HCT116 (cell line): ENCODE measurements around the gene RGS11. TPM values are rescaled to one million over a fixed set of nuclear protein-coding genes. Genes with fewer than 3 reads are reported as not detected.

ENCODE experiments used
- ATAC-seq: fragments of 200-7000 bp; cut with Tn5 transposase; 2 replicates; pipeline ENCODE4 v1.9.1; 2020; ENCODE audit warnings: mild to moderate bottlenecking, moderate library complexity
- BruUV-seq: library from RNA; stranded (reverse); fragments of 400-500 nt; replicated peaks from 2 replicates; lab custom pipeline; 2021; lab: Mats Ljungman, UMichigan
- CTCF ChIA-PET: fragments of 300-600 bp; sonication (Branson Sonifier 250); formaldehyde crosslinking; loops from one replicate; lab custom pipeline; 2021; ENCODE audit warnings: antibody characterized with exemption; lab: Charles Lee
- POLR2A ChIA-PET: fragments of 300-600, 350-600 bp; sonication (Branson Sonifier 250); formaldehyde crosslinking; loops from one replicate; lab custom pipeline; 2021; ENCODE audit warnings: antibody characterized with exemption; lab: Charles Lee
- RAD21 ChIA-PET, 2 experiments: fragments of 300-600 bp; sonication (Branson Sonifier 250); formaldehyde crosslinking; loops; one replicate each; lab custom pipeline; 2023; ENCODE audit warnings: low total read pairs in 2 of 2; ENCODE audit not compliant: uncharacterized antibody in 2 of 2, unreplicated experiment in 2 of 2, low non-redundant PET in 1 of 2; lab: Charles Lee
- DNase-seq: peaks from one replicate; pipeline ENCODE4 v3.0.0-alpha.2; 2010; ENCODE audit warnings: low read depth, low spot score
- H2AFZ ChIP-seq: fragments of 200-600 bp; shearing (Covaris generic), sonication (generic); 2 replicates; pipeline ENCODE4 v1.6.1; 2017; ENCODE audit warnings: low read depth, mixed run types, mixed read lengths, antibody characterized with exemption, low read length; ENCODE audit not compliant: poor library complexity, severe bottlenecking
- H3K27ac ChIP-seq: 2 replicates; pipeline ENCODE4 v1.5.1; 2012; ENCODE audit warnings: low read depth, low read length
- H3K27me3 ChIP-seq: fragments of 200-600 bp; sonication (generic); 2 replicates; pipeline ENCODE4 v1.6.1; 2016; ENCODE audit warnings: mixed run types, low read length, mixed read lengths; ENCODE audit not compliant: insufficient read depth
- H3K36me3 ChIP-seq, 2 experiments: fragments of 200-500 bp in 1 of 2; fragments of 200-600 bp in 1 of 2; sonication (Bioruptor generic) in 1 of 2; sonication (generic) in 1 of 2; 2 replicates each; pipeline versions ENCODE4 v1.5.1 to v1.6.1; 2014 to 2016; ENCODE audit warnings: low read length in 2 of 2, inconsistent platforms in 1 of 2, mixed read lengths in 1 of 2, mixed run types in 1 of 2; ENCODE audit not compliant: insufficient read depth in 2 of 2, control insufficient read depth in 1 of 2
- H3K4me1 ChIP-seq, 2 experiments: fragments of 200-600 bp in 1 of 2; sonication (generic) in 1 of 2; 2 replicates each; pipeline versions ENCODE4 v1.5.1 to v1.6.1; 2012 to 2017; ENCODE audit warnings: low read length in 2 of 2, inconsistent platforms in 1 of 2, mild to moderate bottlenecking in 1 of 2, mixed read lengths in 1 of 2, mixed run types in 1 of 2, moderate library complexity in 1 of 2; ENCODE audit not compliant: insufficient read depth in 2 of 2, control insufficient read depth in 1 of 2
- H3K4me2 ChIP-seq: fragments of 200-600 bp; sonication (generic); 2 replicates; pipeline ENCODE4 v1.6.1; 2017; ENCODE audit warnings: mixed run types, low read length, mixed read lengths
- H3K4me3 ChIP-seq, 2 experiments: fragments of 200-600 bp in 1 of 2; sonication (generic) in 1 of 2; replicated peaks in 1 of 2; 2 replicates each; pipeline ENCODE4 v1.5.1; 2011 to 2016; ENCODE audit warnings: low read length in 2 of 2, control low read depth in 1 of 2, low read depth in 1 of 2, mild to moderate bottlenecking in 1 of 2, mixed read lengths in 1 of 2, mixed run types in 1 of 2
- H3K79me2 ChIP-seq: fragments of 200-600 bp; sonication (generic); 2 replicates; pipeline ENCODE4 v1.6.1; 2017; ENCODE audit warnings: mild to moderate bottlenecking, mixed run types, low read length, moderate library complexity, mixed read lengths; ENCODE audit not compliant: insufficient read depth
- H3K9ac ChIP-seq: fragments of 200-600 bp; sonication (generic); 2 replicates; pipeline ENCODE4 v1.6.1; 2016; ENCODE audit warnings: low read length, mixed read lengths
- H3K9me2 ChIP-seq: fragments of 200-600 bp; sonication (generic), shearing (Covaris generic); 2 replicates; pipeline ENCODE4 v1.6.1; 2017; ENCODE audit warnings: mixed run types, mild to moderate bottlenecking, moderate library complexity; ENCODE audit not compliant: insufficient read depth
- H3K9me3 ChIP-seq, 2 experiments: fragments of 200-500 bp in 1 of 2; fragments of 200-600 bp in 1 of 2; sonication (Bioruptor generic) in 1 of 2; sonication (generic) in 1 of 2; 2 replicates each; pipeline ENCODE4 v1.6.1; 2014 to 2017; ENCODE audit warnings: low read length in 2 of 2, mixed read lengths in 2 of 2, inconsistent platforms in 1 of 2, low read depth in 1 of 2, mild to moderate bottlenecking in 1 of 2, mixed run types in 1 of 2, moderate library complexity in 1 of 2; ENCODE audit not compliant: control insufficient read depth in 1 of 2, insufficient read depth in 1 of 2
- H4K20me1 ChIP-seq: fragments of 200-600 bp; sonication (generic), shearing (Covaris generic); 2 replicates; pipeline ENCODE4 v1.6.1; 2017; ENCODE audit warnings: mixed run types, mild to moderate bottlenecking, moderate library complexity; ENCODE audit not compliant: insufficient read depth
- CEBPB ChIP-seq: IDR thresholded peaks from 2 replicates; pipeline ENCODE4 v1.6.1; 2012; ENCODE audit warnings: low read depth
- ELF1 ChIP-seq: IDR thresholded peaks from 2 replicates; pipeline ENCODE4 v1.6.1; 2012; ENCODE audit warnings: low read depth, borderline replicate concordance
- EZH2 ChIP-seq: fragments of 200-600 bp; sonication (generic); IDR thresholded peaks from 2 replicates; pipeline ENCODE4 v1.6.1; 2017; ENCODE audit warnings: antibody characterized with exemption, mixed run types
- EZH2phosphoT487 ChIP-seq: fragments of 200-600 bp; IDR thresholded peaks from 2 replicates; pipeline ENCODE4 v1.6.1; 2018; ENCODE audit warnings: antibody characterized with exemption, borderline replicate concordance
- JUND ChIP-seq: IDR thresholded peaks from 2 replicates; pipeline ENCODE4 v1.6.1; 2012
- POLR2AphosphoS5 ChIP-seq: IDR thresholded peaks from 2 replicates; pipeline ENCODE4 v1.6.1; 2011; ENCODE audit warnings: mild to moderate bottlenecking, low read depth, low read length, moderate library complexity
- RAD21 ChIP-seq: IDR thresholded peaks from 2 replicates; pipeline ENCODE4 v1.6.1; 2012; ENCODE audit warnings: low read depth, mild to moderate bottlenecking
- TCF7L2 ChIP-seq: IDR thresholded peaks from 2 replicates; pipeline ENCODE4 v1.7.0; 2011; ENCODE audit warnings: borderline replicate concordance, inconsistent platforms; ENCODE audit not compliant: insufficient read depth, insufficient read length; ENCODE audit errors: extremely low read depth
- intact Hi-C: fragments of 100-400 bp; cut with micrococcal nuclease; formaldehyde crosslinking; loops from 2 replicates; pipeline ENCODE4 v1.10.0; 2022
- total RNA-seq: library from RNA; stranded (reverse); gene quantifications from one replicate; pipeline ENCODE4 v1.2.1, GENCODE V29; 2021; ENCODE audit not compliant: unreplicated experiment
- TF ChIP-seq, protein P1 (sequence below): IDR thresholded peaks from 2 replicates; pipeline ENCODE4 v1.6.1; 2012; ENCODE audit warnings: low read depth
- TF ChIP-seq, protein P2 (sequence below): IDR thresholded peaks from 2 replicates; pipeline ENCODE4 v1.6.1; 2012
- TF ChIP-seq, protein P3 (sequence below): IDR thresholded peaks from 2 replicates; pipeline ENCODE4 v1.6.1; 2011; ENCODE audit warnings: mild to moderate bottlenecking, low read length, moderate library complexity; ENCODE audit not compliant: insufficient replicate concordance; ENCODE audit errors: extremely low read depth

The RGS11 gene
- total RNA-seq, 1 experiment from 2014 or later, result not detected

DNA sequence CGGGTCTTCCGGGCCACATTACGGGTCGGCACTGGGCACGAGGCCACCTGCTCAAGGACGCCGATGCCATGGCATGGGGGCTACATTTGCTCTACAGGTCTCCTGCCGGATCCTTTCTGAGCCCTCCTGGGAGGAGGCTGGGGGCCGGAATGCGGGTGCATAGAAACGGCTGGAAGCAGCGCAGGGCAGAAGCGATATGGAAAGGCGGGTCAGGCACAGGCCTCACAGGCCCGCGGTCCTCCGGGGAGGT, 48.4 kb upstream of the RGS11 start:
- ATAC-seq, result no peak
- H3K9me2 ChIP-seq, result no peaks in the 10 kb centered on the region
- ChIA-PET RAD21 (no interaction called here), CTCF (no interaction called here), POLR2A (no interaction called here)
- DNase-seq, result no peak
- H3K79me2 ChIP-seq, result peaks cover 26% of the 10 kb centered on the region; the same call in 1 of the 2 replicates
- H3K27me3 ChIP-seq, result no peaks in the 10 kb centered on the region
- H3K36me3 ChIP-seq, result no peaks in the 10 kb centered on the region
- no TSS peak for BruUV-seq
- no peak overlapping the region for H3K4me3 ChIP-seq
- H3K27ac ChIP-seq, result no peak overlapping the region
- intact Hi-C loops, result no loop called here
- H3K9me3 ChIP-seq, result no peaks in the 10 kb centered on the region
- TF ChIP-seq JUND, result no peak
- TF ChIP-seq EZH2, result no peak
- TF ChIP-seq EZH2phosphoT487, result no peak
- TF ChIP-seq, protein P1, sequence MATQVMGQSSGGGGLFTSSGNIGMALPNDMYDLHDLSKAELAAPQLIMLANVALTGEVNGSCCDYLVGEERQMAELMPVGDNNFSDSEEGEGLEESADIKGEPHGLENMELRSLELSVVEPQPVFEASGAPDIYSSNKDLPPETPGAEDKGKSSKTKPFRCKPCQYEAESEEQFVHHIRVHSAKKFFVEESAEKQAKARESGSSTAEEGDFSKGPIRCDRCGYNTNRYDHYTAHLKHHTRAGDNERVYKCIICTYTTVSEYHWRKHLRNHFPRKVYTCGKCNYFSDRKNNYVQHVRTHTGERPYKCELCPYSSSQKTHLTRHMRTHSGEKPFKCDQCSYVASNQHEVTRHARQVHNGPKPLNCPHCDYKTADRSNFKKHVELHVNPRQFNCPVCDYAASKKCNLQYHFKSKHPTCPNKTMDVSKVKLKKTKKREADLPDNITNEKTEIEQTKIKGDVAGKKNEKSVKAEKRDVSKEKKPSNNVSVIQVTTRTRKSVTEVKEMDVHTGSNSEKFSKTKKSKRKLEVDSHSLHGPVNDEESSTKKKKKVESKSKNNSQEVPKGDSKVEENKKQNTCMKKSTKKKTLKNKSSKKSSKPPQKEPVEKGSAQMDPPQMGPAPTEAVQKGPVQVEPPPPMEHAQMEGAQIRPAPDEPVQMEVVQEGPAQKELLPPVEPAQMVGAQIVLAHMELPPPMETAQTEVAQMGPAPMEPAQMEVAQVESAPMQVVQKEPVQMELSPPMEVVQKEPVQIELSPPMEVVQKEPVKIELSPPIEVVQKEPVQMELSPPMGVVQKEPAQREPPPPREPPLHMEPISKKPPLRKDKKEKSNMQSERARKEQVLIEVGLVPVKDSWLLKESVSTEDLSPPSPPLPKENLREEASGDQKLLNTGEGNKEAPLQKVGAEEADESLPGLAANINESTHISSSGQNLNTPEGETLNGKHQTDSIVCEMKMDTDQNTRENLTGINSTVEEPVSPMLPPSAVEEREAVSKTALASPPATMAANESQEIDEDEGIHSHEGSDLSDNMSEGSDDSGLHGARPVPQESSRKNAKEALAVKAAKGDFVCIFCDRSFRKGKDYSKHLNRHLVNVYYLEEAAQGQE, result no peak
- TF ChIP-seq POLR2AphosphoS5, result no peak
- no peak for TF ChIP-seq CEBPB
- no peak for TF ChIP-seq RAD21
- TF ChIP-seq, protein P2, sequence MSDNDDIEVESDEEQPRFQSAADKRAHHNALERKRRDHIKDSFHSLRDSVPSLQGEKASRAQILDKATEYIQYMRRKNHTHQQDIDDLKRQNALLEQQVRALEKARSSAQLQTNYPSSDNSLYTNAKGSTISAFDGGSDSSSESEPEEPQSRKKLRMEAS, result no peak
- TF ChIP-seq TCF7L2, result no peak
- no peak for TF ChIP-seq ELF1
- TF ChIP-seq, protein P3, sequence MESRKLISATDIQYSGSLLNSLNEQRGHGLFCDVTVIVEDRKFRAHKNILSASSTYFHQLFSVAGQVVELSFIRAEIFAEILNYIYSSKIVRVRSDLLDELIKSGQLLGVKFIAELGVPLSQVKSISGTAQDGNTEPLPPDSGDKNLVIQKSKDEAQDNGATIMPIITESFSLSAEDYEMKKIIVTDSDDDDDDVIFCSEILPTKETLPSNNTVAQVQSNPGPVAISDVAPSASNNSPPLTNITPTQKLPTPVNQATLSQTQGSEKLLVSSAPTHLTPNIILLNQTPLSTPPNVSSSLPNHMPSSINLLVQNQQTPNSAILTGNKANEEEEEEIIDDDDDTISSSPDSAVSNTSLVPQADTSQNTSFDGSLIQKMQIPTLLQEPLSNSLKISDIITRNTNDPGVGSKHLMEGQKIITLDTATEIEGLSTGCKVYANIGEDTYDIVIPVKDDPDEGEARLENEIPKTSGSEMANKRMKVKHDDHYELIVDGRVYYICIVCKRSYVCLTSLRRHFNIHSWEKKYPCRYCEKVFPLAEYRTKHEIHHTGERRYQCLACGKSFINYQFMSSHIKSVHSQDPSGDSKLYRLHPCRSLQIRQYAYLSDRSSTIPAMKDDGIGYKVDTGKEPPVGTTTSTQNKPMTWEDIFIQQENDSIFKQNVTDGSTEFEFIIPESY, result no peak
- H3K4me2 ChIP-seq, result no peak overlapping the region
- H3K9ac ChIP-seq, result no peak overlapping the region
- H3K4me1 ChIP-seq, result peaks cover 15 to 29% of the 10 kb centered on the region in 2 experiments
- H2AFZ ChIP-seq, result no peak overlapping the region
- no peaks in the 10 kb centered on the region for H4K20me1 ChIP-seq
